ENCODE measurements around the gene EEFSEC.

EEFSEC gene

DNA sequence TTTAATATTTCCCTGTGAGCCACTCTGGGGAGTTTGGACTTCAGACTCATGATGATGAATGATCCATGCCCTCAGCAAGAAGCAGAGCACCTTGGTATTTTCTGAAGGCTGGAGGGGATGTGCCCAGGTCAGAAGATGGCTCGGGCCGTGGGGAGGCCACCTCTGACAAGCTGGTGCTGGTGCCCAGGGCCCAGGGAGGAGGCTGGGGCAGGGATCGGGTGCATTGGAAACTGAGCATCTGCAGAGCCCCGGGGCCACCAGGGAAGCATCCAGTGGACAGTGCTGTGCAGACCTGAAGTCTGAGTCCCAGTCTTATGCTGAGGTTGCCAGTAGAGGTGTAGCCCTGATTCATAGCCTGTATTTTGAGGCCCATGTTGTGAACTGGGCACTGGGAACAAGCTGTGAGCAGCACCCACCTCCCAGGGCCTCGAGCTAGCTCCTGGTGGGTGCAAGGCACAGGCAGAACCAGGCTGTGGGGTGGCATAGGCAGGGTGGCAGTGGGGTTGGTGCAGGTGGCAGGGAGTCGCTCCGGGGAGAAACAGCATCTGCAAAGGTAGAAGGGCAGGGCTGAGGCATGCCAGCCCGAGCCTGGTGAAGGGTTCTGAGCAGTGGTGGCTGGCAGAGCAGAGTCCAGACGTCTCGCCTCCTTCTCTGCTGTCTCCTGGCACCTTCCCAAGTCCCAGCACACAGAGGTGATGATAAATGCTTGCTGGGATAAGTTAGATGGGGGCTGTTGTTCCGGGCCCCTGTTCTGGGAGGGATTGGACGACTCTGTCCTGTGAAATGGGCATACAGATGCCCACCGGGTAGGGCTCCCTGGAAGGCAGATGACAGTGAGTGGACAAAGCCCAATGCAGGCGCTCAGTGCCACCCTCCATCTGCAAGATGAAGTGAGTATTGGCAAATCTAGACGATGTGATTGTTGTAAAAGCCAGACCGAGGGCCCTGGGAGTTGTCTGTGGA is 302.8 kb downstream of the EEFSEC start:
- no peak for DNase-seq (ENCODE audit: low read depth, low spot score)

DNA sequence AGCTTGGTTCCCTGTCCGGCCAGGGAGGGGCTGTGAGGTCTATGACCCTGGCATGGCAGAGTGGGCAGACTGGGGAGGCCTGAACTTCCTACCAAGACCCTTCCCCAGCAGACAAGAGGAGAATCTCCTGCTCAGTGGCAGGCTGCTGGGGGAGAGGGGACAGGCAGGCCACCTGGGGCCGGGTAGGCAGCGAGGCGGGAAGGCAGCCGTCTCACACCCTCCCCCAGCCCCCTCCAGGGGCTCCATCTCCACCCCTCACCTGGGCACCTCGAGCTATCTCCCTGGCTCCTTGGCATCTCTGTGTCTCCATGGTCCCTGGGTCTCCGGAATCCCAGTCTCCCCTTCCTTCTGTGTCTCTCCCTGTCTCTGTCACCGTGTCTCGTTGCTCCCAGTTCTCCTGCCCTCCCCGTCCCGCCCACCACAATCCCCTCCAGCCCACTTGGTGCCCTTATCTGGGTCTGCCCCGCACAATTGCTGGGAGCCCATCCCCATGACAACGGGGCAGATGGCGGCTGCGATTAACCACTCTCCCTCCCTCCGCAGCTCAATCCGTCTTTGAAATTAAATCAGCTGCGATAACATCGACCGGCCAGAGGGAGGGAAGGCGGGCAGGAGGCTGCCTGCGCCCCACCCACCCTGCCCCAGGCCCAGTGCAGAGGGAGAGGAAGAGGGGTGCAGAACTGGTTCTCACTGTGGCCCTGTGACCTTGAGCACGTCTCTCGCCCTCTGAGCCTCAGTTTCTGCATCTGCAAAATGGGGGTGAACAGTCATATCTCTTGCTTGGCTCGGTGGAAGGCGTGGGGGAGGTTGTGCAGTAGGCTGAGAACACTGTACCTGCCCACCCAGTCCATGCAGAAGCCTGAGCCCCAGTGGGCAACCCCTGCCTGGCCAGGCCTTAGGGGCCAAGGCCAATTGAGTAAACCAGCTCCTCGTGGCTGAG is 303.8 kb downstream of the EEFSEC start:
- peak; percentile 25 for DNase-seq (ENCODE audit: low read depth, low spot score)

More for the DNA sequence above, 302.8 kb downstream of the EEFSEC start:
- no peak overlapping the region for H3K4me3 ChIP-seq (ENCODE audit: low read length)

DNA sequence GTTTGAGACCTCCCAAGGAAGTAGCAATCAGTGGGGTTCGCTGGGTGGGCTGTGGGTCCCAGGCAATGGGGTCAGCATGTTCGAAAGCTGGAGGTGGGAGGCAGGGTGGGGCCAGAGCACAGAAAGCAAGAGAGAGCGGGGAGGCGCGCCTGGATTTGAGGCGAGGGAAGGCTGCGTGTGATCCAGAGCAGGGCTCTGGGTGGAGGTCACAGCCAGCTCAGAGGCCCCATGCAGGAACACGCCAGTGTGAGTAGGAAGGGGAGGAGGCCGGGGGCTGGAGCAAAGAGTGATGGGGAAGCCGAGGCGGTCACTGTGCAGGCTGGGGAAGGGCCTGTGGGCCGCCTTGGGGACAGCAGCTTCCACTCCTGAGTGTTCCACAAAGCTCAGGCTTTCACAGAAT is 304.7 kb downstream of the EEFSEC start:
- DNase-seq (ENCODE audit: low read depth, low spot score) = no peak
- H3K4me3 ChIP-seq (ENCODE audit: low read length) = no peak overlapping the region

More for the DNA sequence above, 303.8 kb downstream of the EEFSEC start:
- H3K4me3 ChIP-seq (ENCODE audit: low read length) = no peak overlapping the region
